Measurements from ENCODE around the gene MXI1. TPM values are rescaled to one million over a fixed set of nuclear protein-coding genes. Genes with fewer than 3 reads are reported as not detected.

Gene MXI1
- total RNA-seq, 4 donors from 2014 or later, result 27.4 to 52.9 (median 51.6) TPM

DNA sequence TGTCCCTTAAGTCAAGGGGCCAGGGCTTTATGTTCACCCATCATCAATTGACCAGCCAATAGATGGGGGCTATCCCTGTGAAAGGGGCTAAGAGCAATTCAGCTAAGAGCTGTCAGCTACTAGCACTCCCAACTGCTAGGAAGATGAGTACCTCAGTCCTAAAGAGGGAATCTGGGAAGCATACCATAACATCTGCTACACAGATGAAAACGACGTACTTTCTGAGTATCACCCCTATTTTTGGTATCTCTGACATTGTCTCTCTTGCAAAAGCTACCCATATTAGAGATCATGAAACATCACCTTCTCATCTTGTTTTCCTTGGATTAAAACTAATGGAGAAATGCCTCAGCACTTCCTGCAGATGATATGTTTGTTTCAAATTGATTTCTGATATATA lies 104.8 kb downstream of the MXI1 start:
- Histone ChIP-seq H3K4me3 (no peak overlapping the region), H3K27me3 (no peaks in the 10 kb centered on the region), H3K27ac (no peak overlapping the region), H3K4me1 (no peaks in the 10 kb centered on the region), H3K36me3 (no peaks in the 10 kb centered on the region), H3K9me3 (no peaks in the 10 kb centered on the region)
- TF ChIP-seq, protein P1, sequence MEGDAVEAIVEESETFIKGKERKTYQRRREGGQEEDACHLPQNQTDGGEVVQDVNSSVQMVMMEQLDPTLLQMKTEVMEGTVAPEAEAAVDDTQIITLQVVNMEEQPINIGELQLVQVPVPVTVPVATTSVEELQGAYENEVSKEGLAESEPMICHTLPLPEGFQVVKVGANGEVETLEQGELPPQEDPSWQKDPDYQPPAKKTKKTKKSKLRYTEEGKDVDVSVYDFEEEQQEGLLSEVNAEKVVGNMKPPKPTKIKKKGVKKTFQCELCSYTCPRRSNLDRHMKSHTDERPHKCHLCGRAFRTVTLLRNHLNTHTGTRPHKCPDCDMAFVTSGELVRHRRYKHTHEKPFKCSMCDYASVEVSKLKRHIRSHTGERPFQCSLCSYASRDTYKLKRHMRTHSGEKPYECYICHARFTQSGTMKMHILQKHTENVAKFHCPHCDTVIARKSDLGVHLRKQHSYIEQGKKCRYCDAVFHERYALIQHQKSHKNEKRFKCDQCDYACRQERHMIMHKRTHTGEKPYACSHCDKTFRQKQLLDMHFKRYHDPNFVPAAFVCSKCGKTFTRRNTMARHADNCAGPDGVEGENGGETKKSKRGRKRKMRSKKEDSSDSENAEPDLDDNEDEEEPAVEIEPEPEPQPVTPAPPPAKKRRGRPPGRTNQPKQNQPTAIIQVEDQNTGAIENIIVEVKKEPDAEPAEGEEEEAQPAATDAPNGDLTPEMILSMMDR (IDR thresholded peaks at IDR 0.05), result no peak
- TF ChIP-seq POLR2A (IDR thresholded peaks at IDR 0.05), result no peak
- DNase-seq, result no peak
- intact Hi-C loops (cut with DNase I; ENCODE audit: low total_unique reads), result loop anchor here (10.0 kb wide), 1 partner anchor 233 kb away; no protein-coding TSS in a partner anchor

DNA sequence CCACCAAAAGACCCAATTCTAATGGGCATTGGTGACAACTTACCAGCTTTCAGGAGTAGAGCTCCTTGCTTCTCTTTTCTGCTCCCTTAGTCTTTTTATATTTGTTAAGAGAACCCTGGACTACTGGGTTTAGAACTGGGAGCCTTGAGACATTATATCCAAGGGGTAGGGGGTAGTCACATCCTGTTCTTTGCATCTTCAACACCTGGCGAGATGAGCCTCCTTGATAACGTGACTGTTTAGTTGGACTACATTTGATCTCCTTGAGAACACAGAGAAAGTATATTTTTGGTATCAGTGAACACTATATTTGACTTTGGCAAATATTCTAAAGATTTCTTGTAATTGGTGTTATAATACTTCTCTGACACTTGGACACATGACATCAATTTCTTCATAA lies 106.3 kb downstream of the MXI1 start:
- no peaks in the 10 kb centered on the region for H3K27me3 ChIP-seq
- H3K27ac ChIP-seq, result no peak overlapping the region
- no peaks in the 10 kb centered on the region for H3K36me3 ChIP-seq
- intact Hi-C loops (cut with DNase I; ENCODE audit: low total_unique reads), result loop anchor here (10.0 kb wide), 1 partner anchor 231 kb away; no protein-coding TSS in a partner anchor
- no peak for DNase-seq
- no peaks in the 10 kb centered on the region for H3K9me3 ChIP-seq
- TF ChIP-seq POLR2A (IDR thresholded peaks at IDR 0.05), result no peak
- TF ChIP-seq, protein P1 (IDR thresholded peaks at IDR 0.05), result no peak
- no peaks in the 10 kb centered on the region for H3K4me1 ChIP-seq
- no peak overlapping the region for H3K4me3 ChIP-seq

- intact Hi-C loops (cut with DNase I; ENCODE audit: low total_unique reads), result loop anchor here (10.0 kb wide), 1 partner anchor 227 kb away; no protein-coding TSS in a partner anchor
- DNase-seq, result no peak
- Histone ChIP-seq H3K27ac (no peak overlapping the region), H3K4me3 (no peak overlapping the region), H3K9me3 (no peaks in the 10 kb centered on the region), H3K36me3 (no peaks in the 10 kb centered on the region), H3K27me3 (no peaks in the 10 kb centered on the region), H3K4me1 (no peaks in the 10 kb centered on the region)
- TF ChIP-seq POLR2A (IDR thresholded peaks at IDR 0.05), result no peak
- TF ChIP-seq, protein P1 (IDR thresholded peaks at IDR 0.05), result no peak
Measured at GRCh38 chr10:110317866-110318850, 110.8 kb downstream of the MXI1 start.

DNA sequence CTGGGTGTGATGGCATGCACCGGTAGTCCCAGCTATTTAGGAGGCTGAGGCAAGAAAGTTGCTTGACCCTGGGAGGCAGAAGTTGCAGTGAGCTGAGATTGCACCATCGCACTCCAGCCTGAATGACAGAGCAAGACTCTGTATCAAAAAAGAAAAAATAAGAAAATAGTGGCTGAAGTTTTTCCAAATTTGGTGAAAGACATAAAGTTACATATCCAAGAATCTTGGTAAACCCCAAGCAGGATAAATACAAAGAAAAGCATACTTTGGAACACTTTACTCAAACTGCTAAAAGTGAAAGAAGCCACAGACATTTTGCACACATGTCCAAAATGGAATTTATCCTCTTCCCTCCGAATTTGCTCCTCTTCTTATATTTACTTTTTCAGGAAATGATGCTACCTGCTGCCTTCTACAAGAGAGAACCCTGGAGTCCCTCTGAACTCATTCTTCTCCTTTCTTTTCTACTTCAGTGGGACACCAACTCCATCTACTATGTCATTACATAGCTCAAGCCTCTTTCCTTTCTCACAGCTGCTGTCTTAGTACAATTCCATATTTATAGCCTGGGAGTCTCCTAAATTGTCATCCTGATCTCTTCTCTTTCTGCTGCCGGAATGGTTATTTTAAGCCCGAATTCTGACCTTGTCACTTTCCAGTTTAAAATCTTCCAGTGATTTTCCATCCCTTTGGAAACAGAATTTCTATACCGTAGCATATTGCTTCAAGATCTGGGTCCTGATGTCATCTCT lies 114.6 kb downstream of the MXI1 start:
- no peak for DNase-seq
- Histone ChIP-seq H3K4me1 (no peaks in the 10 kb centered on the region), H3K27ac (no peak overlapping the region), H3K9me3 (no peaks in the 10 kb centered on the region), H3K27me3 (no peaks in the 10 kb centered on the region), H3K36me3 (no peaks in the 10 kb centered on the region), H3K4me3 (no peak overlapping the region)
- intact Hi-C loops (cut with DNase I; ENCODE audit: low total_unique reads), result no loop called here
- TF ChIP-seq POLR2A (IDR thresholded peaks at IDR 0.05), result no peak
- TF ChIP-seq, protein P1 (IDR thresholded peaks at IDR 0.05), result no peak

All from uterus (tissue), 4 donors.